Neural cell (in vitro differentiated cells): Measurements from ENCODE around the gene GNAI1. TPM values are rescaled to one million over a fixed set of nuclear protein-coding genes. Genes with fewer than 3 reads are reported as not detected.

Experiments used
- H2AFZ ChIP-seq: fragments of 200-600, 300-800 bp; sonication (generic), shearing (Covaris generic); 2 replicates; pipeline ENCODE4 v1.6.0; 2014; ENCODE audit warnings: low read depth, mild to moderate bottlenecking, antibody characterized with exemption, low read length, moderate library complexity
- H3F3A ChIP-seq: fragments of 200-600 bp; shearing (Covaris generic); 2 replicates; pipeline ENCODE4 v1.6.1; 2016; ENCODE audit warnings: mild to moderate bottlenecking, moderate library complexity, mixed read lengths, antibody characterized with exemption, low read length; ENCODE audit not compliant: insufficient read depth, poor library complexity, severe bottlenecking
- H3K27ac ChIP-seq: fragments of 200-600, 300-800 bp; sonication (generic), shearing (Covaris generic); 2 replicates; pipeline ENCODE4 v1.5.1; 2014; ENCODE audit warnings: mild to moderate bottlenecking, low read length, moderate library complexity
- H3K27me3 ChIP-seq: fragments of 300-800, 200-600 bp; sonication (generic), shearing (Covaris generic); 2 replicates; pipeline ENCODE4 v1.6.0; 2014; ENCODE audit warnings: mild to moderate bottlenecking, low read depth, low read length, moderate library complexity; ENCODE audit not compliant: insufficient read depth
- H3K36me3 ChIP-seq: fragments of 300-800, 200-600 bp; sonication (generic), shearing (Covaris generic); 2 replicates; pipeline ENCODE4 v1.5.1; 2014; ENCODE audit warnings: mild to moderate bottlenecking, antibody characterized with exemption, low read length, moderate library complexity; ENCODE audit not compliant: insufficient read depth
- H3K4me2 ChIP-seq: fragments of 300-800, 200-600 bp; sonication (generic), shearing (Covaris generic); 2 replicates; pipeline ENCODE4 v1.6.0; 2014; ENCODE audit warnings: mild to moderate bottlenecking, low read length
- H3K4me3 ChIP-seq: fragments of 300-800, 200-600 bp; sonication (generic), shearing (Covaris generic); 2 replicates; pipeline ENCODE4 v1.5.1; 2014; ENCODE audit warnings: mild to moderate bottlenecking, low read length, moderate library complexity
- H3K79me2 ChIP-seq: fragments of 200-600 bp; shearing (Covaris generic); replicated peaks from 2 replicates; pipeline ENCODE4 v1.6.0; 2014; ENCODE audit warnings: mild to moderate bottlenecking, low read length, moderate library complexity; ENCODE audit not compliant: insufficient read depth
- H3K9ac ChIP-seq: fragments of 300-800, 200-600 bp; sonication (generic), shearing (Covaris generic); 2 replicates; pipeline ENCODE4 v1.6.1; 2016; ENCODE audit warnings: mild to moderate bottlenecking, low read length, mixed read lengths
- H3K9me2 ChIP-seq: fragments of 200-600 bp; shearing (Covaris generic); 2 replicates; pipeline ENCODE4 v1.6.1; 2016; ENCODE audit warnings: mild to moderate bottlenecking, low read length, mixed read lengths; ENCODE audit not compliant: insufficient read depth
- H3K9me3 ChIP-seq: fragments of 200-600, 300-800 bp; sonication (generic), shearing (Covaris generic); 2 replicates; pipeline ENCODE4 v1.6.1; 2016; ENCODE audit warnings: mild to moderate bottlenecking, mixed run types, low read length, moderate library complexity, mixed read lengths
- H4K20me1 ChIP-seq: fragments of 200-600 bp; shearing (Covaris generic); 2 replicates; pipeline ENCODE4 v1.6.1; 2016; ENCODE audit warnings: mild to moderate bottlenecking, mixed run types; ENCODE audit not compliant: insufficient read depth
- CTCF ChIP-seq: fragments of 450-650 bp; IDR thresholded peaks from 2 replicates; pipeline ENCODE4 v1.5.1; 2014; ENCODE audit warnings: antibody characterized with exemption, mild to moderate bottlenecking, moderate library complexity; ENCODE audit not compliant: poor library complexity, severe bottlenecking
- EP300 ChIP-seq: fragments of 450-650 bp; conservative IDR thresholded peaks from 2 replicates; pipeline ENCODE4 v1.6.1; 2014; ENCODE audit warnings: antibody characterized with exemption, mild to moderate bottlenecking, moderate library complexity; ENCODE audit not compliant: poor library complexity, severe bottlenecking
- EZH2 ChIP-seq: fragments of 200-600, 300-800 bp; shearing (Covaris generic), sonication (generic); IDR thresholded peaks from 2 replicates; pipeline ENCODE4 v1.6.1; 2014; ENCODE audit warnings: antibody characterized with exemption, low read length, borderline replicate concordance, mild to moderate bottlenecking; ENCODE audit not compliant: insufficient read depth, poor library complexity, severe bottlenecking
- MXI1 ChIP-seq: fragments of 450-650 bp; conservative IDR thresholded peaks from 2 replicates; pipeline ENCODE4 v1.6.1; 2014; ENCODE audit warnings: antibody characterized with exemption, mild to moderate bottlenecking; ENCODE audit not compliant: poor library complexity, severe bottlenecking
- POLR2AphosphoS5 ChIP-seq: IDR thresholded peaks from 2 replicates; pipeline ENCODE4 v1.6.1; 2012
- RAD21 ChIP-seq: fragments of 450-650 bp; conservative IDR thresholded peaks from 2 replicates; pipeline ENCODE4 v1.6.1; 2014; ENCODE audit warnings: antibody characterized with exemption, mild to moderate bottlenecking, moderate library complexity
- REST ChIP-seq: IDR thresholded peaks from 2 replicates; pipeline ENCODE4 v1.6.1; 2012; ENCODE audit warnings: borderline replicate concordance
- SMC3 ChIP-seq: fragments of 450-650 bp; conservative IDR thresholded peaks from 2 replicates; pipeline ENCODE4 v1.6.1; 2014; ENCODE audit warnings: antibody characterized with exemption, mild to moderate bottlenecking, moderate library complexity; ENCODE audit not compliant: poor library complexity
- TAF1 ChIP-seq: IDR thresholded peaks from 2 replicates; pipeline ENCODE4 v1.6.1; 2012; ENCODE audit warnings: low read depth
- polyA plus RNA-seq: library from polyadenylated mRNA; depleted of rRNA; stranded (reverse); fragments of >200 nt; gene quantifications from 2 replicates; pipeline ENCODE4 v1.2.3, GENCODE V29; 2014

Gene GNAI1
- polyA plus RNA-seq, 1 donor from 2014 or later, result 69.3 TPM

- Histone ChIP-seq H3K9me3 (peaks cover 3% of the 10 kb centered on the region), H3K4me2 (no peak overlapping the region), H3K27me3 (no peaks in the 10 kb centered on the region), H4K20me1 (no peaks in the 10 kb centered on the region), H3K27ac (no peak overlapping the region), H3K9ac (no peak overlapping the region), H3K9me2 (no peaks in the 10 kb centered on the region), H3K79me2 (no peaks in the 10 kb centered on the region), H3F3A (no peaks in the 10 kb centered on the region), H3K36me3 (no peaks in the 10 kb centered on the region), H3K4me3 (no peak overlapping the region), H2AFZ (no peak overlapping the region)
- TF ChIP-seq MXI1 (no peak), EP300 (no peak), SMC3 (no peak), POLR2AphosphoS5 (no peak), REST (no peak), TAF1 (no peak), RAD21 (no peak), EZH2 (no peak), CTCF (no peak)
Observed at GRCh38 chr7:80264769-80265495, 130.3 kb downstream of the GNAI1 start.

DNA sequence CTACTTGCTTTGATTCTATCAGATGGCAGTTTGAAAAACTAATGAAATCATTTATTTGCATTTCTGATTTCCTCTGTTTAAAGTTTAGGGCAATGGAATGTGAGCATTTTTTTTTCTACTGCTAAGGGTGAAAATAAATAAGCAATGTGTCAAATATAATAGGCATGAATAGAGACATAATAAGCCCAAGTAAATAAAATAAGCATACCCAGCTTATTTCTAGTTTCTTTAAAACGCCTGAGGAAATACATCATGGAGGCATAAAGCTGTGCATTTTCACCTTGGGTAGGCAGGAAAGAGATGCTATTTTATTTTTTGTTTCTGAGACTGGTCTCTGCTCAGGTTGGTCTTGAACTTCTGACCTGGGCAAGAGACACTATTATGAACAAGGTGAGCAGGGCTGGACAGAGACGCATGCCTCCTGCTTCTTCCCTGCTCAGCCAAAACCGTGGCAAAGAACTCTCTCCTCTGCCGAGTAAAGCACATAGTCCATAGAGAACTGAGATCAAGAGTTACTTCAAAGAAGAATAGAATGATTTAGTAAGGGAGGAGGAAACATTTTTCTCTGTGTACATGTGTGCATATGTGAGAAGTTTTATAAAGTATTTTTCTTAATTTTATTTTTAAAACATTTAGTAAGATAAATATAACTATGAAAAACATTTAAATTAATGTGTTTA is 138.1 kb downstream of the GNAI1 start:
- Histone ChIP-seq H4K20me1 (no peaks in the 10 kb centered on the region), H3K4me3 (no peak overlapping the region), H3K9me3 (no peaks in the 10 kb centered on the region), H2AFZ (no peak overlapping the region), H3K9me2 (no peaks in the 10 kb centered on the region), H3K79me2 (no peaks in the 10 kb centered on the region), H3K27ac (no peak overlapping the region), H3F3A (no peaks in the 10 kb centered on the region), H3K27me3 (no peaks in the 10 kb centered on the region), H3K9ac (no peak overlapping the region), H3K36me3 (no peaks in the 10 kb centered on the region), H3K4me2 (no peak overlapping the region)
- no peak for TF ChIP-seq RAD21
